Trophoblast cell (in vitro differentiated cells and primary cell): ENCODE results near the gene IL23R.

Source experiments
- DNase-seq, 2 donors: peaks; one replicate each; pipeline ENCODE4 v3.0.0-alpha.2; 2016
- H2AFZ ChIP-seq: 2 replicates; pipeline ENCODE4 v1.6.1; 2013; ENCODE audit warnings: low read length, moderate library complexity, mild to moderate bottlenecking; ENCODE audit not compliant: insufficient read depth, poor library complexity
- H2AK5ac ChIP-seq: 2 replicates; pipeline ENCODE4 v1.6.1; 2013; ENCODE audit warnings: mild to moderate bottlenecking, low read length
- H2BK120ac ChIP-seq: 2 replicates; pipeline ENCODE4 v1.6.1; 2013; ENCODE audit warnings: low read length, mild to moderate bottlenecking, moderate library complexity; ENCODE audit not compliant: insufficient read depth, poor library complexity
- H2BK12ac ChIP-seq: 2 replicates; pipeline ENCODE4 v1.6.1; 2013; ENCODE audit warnings: mild to moderate bottlenecking, low read length, moderate library complexity
- H2BK5ac ChIP-seq: 2 replicates; pipeline ENCODE4 v1.6.1; 2013; ENCODE audit warnings: low read length, low read depth, moderate library complexity, mild to moderate bottlenecking; ENCODE audit not compliant: poor library complexity
- H3K14ac ChIP-seq: 2 replicates; pipeline ENCODE4 v1.6.1; 2013; ENCODE audit warnings: mild to moderate bottlenecking, low read length
- H3K18ac ChIP-seq: 2 replicates; pipeline ENCODE4 v1.6.1; 2013; ENCODE audit warnings: mild to moderate bottlenecking, low read length
- H3K23ac ChIP-seq: 2 replicates; pipeline ENCODE4 v1.6.1; 2013; ENCODE audit warnings: low read length
- H3K27ac ChIP-seq: 2 replicates; pipeline ENCODE4 v1.5.1; 2013; ENCODE audit warnings: low read depth, mild to moderate bottlenecking, inconsistent platforms, low read length, moderate library complexity
- H3K27me3 ChIP-seq: 2 replicates; pipeline ENCODE4 v1.6.1; 2013; ENCODE audit warnings: inconsistent platforms, mild to moderate bottlenecking, low read length, moderate library complexity; ENCODE audit not compliant: insufficient read depth
- H3K36me3 ChIP-seq, 2 experiments: 1 replicate in 1 of 2; 2 replicates in 1 of 2; pipeline ENCODE4 v1.6.1; 2013; ENCODE audit warnings: low read length in 2 of 2, mild to moderate bottlenecking in 2 of 2, moderate library complexity in 1 of 2; ENCODE audit not compliant: insufficient read depth in 2 of 2, control insufficient read depth in 1 of 2
- H3K4ac ChIP-seq: 2 replicates; pipeline ENCODE4 v1.6.1; 2013; ENCODE audit warnings: low read depth, mild to moderate bottlenecking, low read length, moderate library complexity
- H3K4me1 ChIP-seq, 2 experiments: 1 replicate in 1 of 2; 2 replicates in 1 of 2; pipeline ENCODE4 v1.6.1; 2013; ENCODE audit warnings: low read length in 2 of 2, mild to moderate bottlenecking in 2 of 2, moderate library complexity in 1 of 2; ENCODE audit not compliant: insufficient read depth in 2 of 2, control insufficient read depth in 1 of 2
- H3K4me2 ChIP-seq: 2 replicates; pipeline ENCODE4 v1.6.1; 2013; ENCODE audit warnings: inconsistent platforms, mild to moderate bottlenecking, low read length, moderate library complexity
- H3K4me3 ChIP-seq: 2 replicates; pipeline ENCODE4 v1.5.1; 2013; ENCODE audit warnings: mild to moderate bottlenecking, low read depth, low read length, inconsistent platforms
- H3K79me1 ChIP-seq: one replicate; pipeline ENCODE4 v1.6.1; 2013; ENCODE audit warnings: low read length
- H3K79me2 ChIP-seq: 2 replicates; pipeline ENCODE4 v1.6.1; 2013; ENCODE audit warnings: low read length, mild to moderate bottlenecking; ENCODE audit not compliant: control insufficient read depth, insufficient read depth, poor library complexity
- H3K9ac ChIP-seq: 2 replicates; pipeline ENCODE4 v1.6.1; 2013; ENCODE audit warnings: mild to moderate bottlenecking, low read length
- H3K9me3 ChIP-seq: 2 replicates; pipeline ENCODE4 v1.6.1; 2013; ENCODE audit warnings: low read depth, mild to moderate bottlenecking, control low read depth, inconsistent platforms, low read length; ENCODE audit not compliant: insufficient read depth
- H4K12ac ChIP-seq: 2 replicates; pipeline ENCODE4 v1.6.1; 2013; ENCODE audit warnings: low read depth, mild to moderate bottlenecking, low read length, moderate library complexity
- H4K8ac ChIP-seq: 2 replicates; pipeline ENCODE4 v1.6.1; 2013; ENCODE audit warnings: low read depth, mild to moderate bottlenecking, low read length, moderate library complexity
- H4K91ac ChIP-seq: one replicate; pipeline ENCODE4 v1.6.1; 2013; ENCODE audit warnings: low read depth, mild to moderate bottlenecking, low read length, moderate library complexity
- WGBS: extraction: QIAGEN DNeasy Blood & Tissue Kit; methylation state at CpG from one replicate; pipeline ENCODE4 v1.1.7; 2013; ENCODE audit warnings: missing lambda C conversion rate; ENCODE audit not compliant: insufficient read length, insufficient coverage; ENCODE audit errors: extremely low coverage; 5-methylcytosine and 5-hydroxymethylcytosine counted together

Gene IL23R

GRCh38 chr1:67184838-67185421, 18.7 kb downstream of the IL23R start:
- Histone ChIP-seq H3K4ac (no peak overlapping the region), H4K91ac (no peak overlapping the region), H3K14ac (no peak overlapping the region), H2AFZ (no peak overlapping the region), H3K4me3 (no peak overlapping the region), H3K79me1 (no peaks in the 10 kb centered on the region), H3K27ac (no peak overlapping the region), H3K36me3 (no peaks in the 10 kb centered on the region), H3K27me3 (no peaks in the 10 kb centered on the region), H3K23ac (no peak overlapping the region), H3K4me1 (no peaks in the 10 kb centered on the region), H4K12ac (no peak overlapping the region), H3K9ac (no peak overlapping the region), H2BK120ac (no peak overlapping the region), H2BK12ac (no peak overlapping the region), H3K9me3 (peaks cover 4% of the 10 kb centered on the region), H2AK5ac (no peak overlapping the region), H3K79me2 (no peaks in the 10 kb centered on the region), H2BK5ac (no peak overlapping the region), H4K8ac (no peak overlapping the region), H3K18ac (no peak overlapping the region), H3K4me2 (no peak overlapping the region)
- no CpG with 5 or more reads among the region's 1 CpG for WGBS
- no peak for DNase-seq

DNA sequence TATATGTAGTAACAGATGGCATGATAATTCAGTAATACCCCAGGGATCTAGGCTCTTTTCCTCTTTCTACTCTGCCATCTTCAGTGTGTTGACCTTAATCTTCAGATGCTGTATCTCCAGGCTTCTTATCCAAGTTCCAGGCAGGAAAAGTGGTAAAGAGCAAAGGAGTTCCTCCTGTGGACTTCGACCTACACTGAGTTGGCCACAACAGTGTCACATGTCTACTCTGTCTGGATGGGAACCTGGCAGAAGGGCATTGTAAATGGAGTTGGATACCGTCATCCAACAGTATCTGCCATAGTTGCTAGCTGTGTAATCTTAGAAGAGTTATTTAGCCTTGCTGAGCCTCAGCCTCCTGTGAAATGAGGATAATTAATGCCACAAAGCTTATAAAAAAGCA, 21.9 kb downstream of the IL23R start:
- no peak overlapping the region for H4K91ac ChIP-seq
- no peak overlapping the region for H3K4me2 ChIP-seq
- H2BK5ac ChIP-seq: no peak overlapping the region
- no peak overlapping the region for H2BK12ac ChIP-seq
- no peak overlapping the region for H3K14ac ChIP-seq
- no peak overlapping the region for H4K8ac ChIP-seq
- H3K18ac ChIP-seq: no peak overlapping the region
- H3K27ac ChIP-seq: no peak overlapping the region
- H2AFZ ChIP-seq: no peak overlapping the region
- no peaks in the 10 kb centered on the region for H3K36me3 ChIP-seq
- H3K27me3 ChIP-seq: no peaks in the 10 kb centered on the region
- H2BK120ac ChIP-seq: no peak overlapping the region
- H3K9me3 ChIP-seq: no peaks in the 10 kb centered on the region
- no peak overlapping the region for H3K4me3 ChIP-seq
- no peak overlapping the region for H2AK5ac ChIP-seq
- no peak overlapping the region for H3K4ac ChIP-seq
- no peaks in the 10 kb centered on the region for H3K79me2 ChIP-seq
- no peak overlapping the region for H3K9ac ChIP-seq
- H3K79me1 ChIP-seq: no peaks in the 10 kb centered on the region
- no peaks in the 10 kb centered on the region for H3K4me1 ChIP-seq
- WGBS: no CpG with 5 or more reads among the region's 2 CpGs
- no peak overlapping the region for H4K12ac ChIP-seq
- H3K23ac ChIP-seq: no peak overlapping the region
- no peak for DNase-seq

DNA sequence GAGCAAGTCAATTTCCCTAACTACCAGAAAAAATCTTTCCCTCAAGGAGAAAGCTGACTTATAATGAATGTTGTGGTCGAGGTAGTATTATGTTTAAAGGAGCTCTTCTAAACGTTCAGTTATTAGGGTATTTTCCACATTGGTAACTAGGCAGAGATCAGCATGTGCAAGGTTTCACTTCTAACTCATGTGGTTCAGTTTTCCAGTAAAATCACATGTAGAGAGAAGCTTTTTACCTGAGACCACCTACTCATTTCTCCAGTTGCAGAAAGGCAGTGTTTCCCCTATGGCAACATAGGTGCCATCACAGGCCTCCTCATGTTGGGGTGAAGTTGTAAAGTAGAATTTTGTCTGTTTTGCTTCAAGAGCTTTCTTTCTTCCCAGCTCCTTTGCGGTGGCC, 23.7 kb downstream of the IL23R start:
- Histone ChIP-seq H3K9ac (no peak overlapping the region), H3K4me1 (no peaks in the 10 kb centered on the region), H2AFZ (no peak overlapping the region), H3K79me1 (no peaks in the 10 kb centered on the region), H4K8ac (no peak overlapping the region), H4K12ac (no peak overlapping the region), H2BK120ac (no peak overlapping the region), H3K9me3 (no peaks in the 10 kb centered on the region), H3K36me3 (no peaks in the 10 kb centered on the region), H3K27me3 (no peaks in the 10 kb centered on the region), H2BK12ac (no peak overlapping the region), H4K91ac (no peak overlapping the region), H3K4me2 (no peak overlapping the region), H2BK5ac (no peak overlapping the region), H3K18ac (no peak overlapping the region), H2AK5ac (no peak overlapping the region), H3K23ac (no peak overlapping the region), H3K14ac (no peak overlapping the region), H3K4me3 (no peak overlapping the region), H3K4ac (no peak overlapping the region), H3K79me2 (no peaks in the 10 kb centered on the region), H3K27ac (no peak overlapping the region)
- no peak for DNase-seq
- no CpG with 5 or more reads among the region's 3 CpGs for WGBS

DNA sequence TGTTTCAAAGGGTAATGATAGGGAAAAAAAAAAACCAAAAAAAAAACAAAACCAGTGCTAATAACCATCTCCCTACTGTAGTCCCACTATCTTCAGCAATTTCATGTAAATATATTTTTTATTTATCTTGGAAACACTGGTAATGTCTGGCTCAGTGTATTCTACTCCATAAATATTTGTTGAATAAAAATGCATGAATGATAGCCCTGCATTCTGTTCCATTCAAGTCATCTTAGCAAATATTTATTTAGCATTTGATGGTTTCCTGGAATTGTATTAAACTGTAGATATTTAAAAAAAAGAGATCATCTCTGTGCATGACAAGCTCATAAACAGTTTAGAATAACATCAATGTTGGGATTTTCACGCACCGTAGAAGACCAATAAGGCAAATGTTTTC, 24.2 kb downstream of the IL23R start:
- H4K12ac ChIP-seq: no peak overlapping the region
- no peak overlapping the region for H2AFZ ChIP-seq
- H3K9ac ChIP-seq: no peak overlapping the region
- H3K79me1 ChIP-seq: no peaks in the 10 kb centered on the region
- no peaks in the 10 kb centered on the region for H3K79me2 ChIP-seq
- no peak overlapping the region for H3K4me2 ChIP-seq
- H3K36me3 ChIP-seq: no peaks in the 10 kb centered on the region
- H4K91ac ChIP-seq: no peak overlapping the region
- no peak for DNase-seq
- no peaks in the 10 kb centered on the region for H3K9me3 ChIP-seq
- no peak overlapping the region for H3K14ac ChIP-seq
- H4K8ac ChIP-seq: no peak overlapping the region
- no peaks in the 10 kb centered on the region for H3K27me3 ChIP-seq
- H3K4me1 ChIP-seq: no peaks in the 10 kb centered on the region
- H2AK5ac ChIP-seq: no peak overlapping the region
- H2BK120ac ChIP-seq: no peak overlapping the region
- no peak overlapping the region for H3K4me3 ChIP-seq
- H3K4ac ChIP-seq: no peak overlapping the region
- H3K27ac ChIP-seq: no peak overlapping the region
- H3K23ac ChIP-seq: no peak overlapping the region
- no peak overlapping the region for H2BK12ac ChIP-seq
- no CpG with 5 or more reads among the region's 2 CpGs for WGBS
- H2BK5ac ChIP-seq: no peak overlapping the region
- H3K18ac ChIP-seq: no peak overlapping the region
